Testis (tissue), 3 donors: ENCODE results near the gene AMOT. TPM values are rescaled to one million over a fixed set of nuclear protein-coding genes. Genes with fewer than 3 reads are reported as not detected.

ENCODE experiments used
- DNase-seq: peaks from one replicate; pipeline ENCODE4 v3.0.0-alpha.2; 2019
- H3K27ac ChIP-seq, 2 donors: fragments of 200-600 bp; sonication (generic); one replicate each; pipeline ENCODE4 v1.5.1; 2019
- H3K27me3 ChIP-seq: fragments of 200-600 bp; sonication (generic); one replicate; pipeline ENCODE4 v1.5.1; 2019
- H3K36me3 ChIP-seq: fragments of 200-600 bp; sonication (generic); one replicate; pipeline ENCODE4 v1.5.1; 2017; ENCODE audit warnings: low read depth; ENCODE audit errors: missing control alignments
- H3K4me1 ChIP-seq: fragments of 200-600 bp; sonication (generic); one replicate; pipeline ENCODE4 v1.5.1; 2019
- H3K4me3 ChIP-seq, 2 donors: fragments of 200-600 bp; sonication (generic); one replicate each; pipeline ENCODE4 v1.5.1; 2017 to 2019
- H3K9me3 ChIP-seq: fragments of 200-600 bp; sonication (generic); one replicate; pipeline ENCODE4 v1.5.1; 2017
- POLR2A ChIP-seq: fragments of 450-650 bp; IDR thresholded peaks from one replicate; pipeline ENCODE4 v1.6.1; 2017; ENCODE audit warnings: antibody characterized with exemption, mild to moderate bottlenecking, moderate library complexity
- WGBS, 2 donors: methylation state at CpG; one replicate each; pipeline ENCODE4 v1.1.5; 2018; 5-methylcytosine and 5-hydroxymethylcytosine counted together
- intact Hi-C: fragments of 100-400 bp; cut with DNase I; formaldehyde crosslinking; loops from one replicate; pipeline ENCODE4 v1.15.1; 2023; ENCODE audit warnings: low total_unique reads
- polyA plus RNA-seq: library from polyadenylated mRNA; stranded (reverse); fragments of 350-450 nt; fragmentation: Illumina TruSeq; extraction: RNeasy Lipid Tissue Mini Kit (QIAGEN cat#74804); gene quantifications from one replicate; pipeline ENCODE4 v1.2.3, GENCODE V29; 2014; ENCODE audit warnings: low read depth, low replicate concordance; ENCODE audit not compliant: insufficient read depth
- total RNA-seq, 2 donors: library from RNA; depleted of rRNA; stranded (reverse); fragments of >200 nt; gene quantifications; one replicate each; pipeline ENCODE4 v1.2.3, GENCODE V29; 2016
- TF ChIP-seq, protein P1 (sequence below), 3 experiments: fragments of 450-650 bp in 2 of 3; fragments of 200-600 bp in 1 of 3; sonication (generic) in 1 of 3; IDR thresholded peaks; one replicate each; pipeline ENCODE4 v1.5.1; 2016 to 2019; ENCODE audit warnings: antibody characterized with exemption in 3 of 3, mild to moderate bottlenecking in 2 of 3, moderate library complexity in 1 of 3

Gene AMOT
- total and polyA plus RNA-seq, 3 donors from 2014 or later = 11.7 to 22.5 (median 14.9) TPM

DNA sequence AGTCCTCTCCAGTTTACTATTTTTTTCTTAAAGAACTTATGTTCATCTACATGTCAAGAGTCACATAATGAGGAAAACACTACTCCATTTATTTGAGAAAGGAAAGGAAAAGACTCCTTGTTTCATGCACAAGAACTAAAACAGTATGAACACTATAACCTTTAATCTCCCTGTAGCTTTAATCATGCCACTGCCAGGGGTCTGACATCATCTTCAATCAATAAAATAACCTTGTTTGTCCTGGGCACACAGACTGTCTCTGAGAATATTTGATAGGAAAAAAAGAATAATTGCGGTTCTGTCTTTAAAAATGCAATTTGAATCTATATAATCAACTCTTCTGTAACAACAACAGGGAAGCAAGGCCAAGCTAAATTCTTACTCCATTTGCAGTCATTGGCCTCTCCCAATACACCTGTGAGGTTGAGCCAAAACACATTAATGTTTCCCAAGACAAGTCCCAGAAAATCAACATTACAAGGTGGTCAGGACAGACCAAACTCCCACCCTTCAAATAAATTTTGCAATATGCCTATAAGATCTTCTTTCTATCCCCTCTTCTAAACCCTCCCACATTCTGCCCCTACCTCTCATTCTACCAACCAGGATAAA is 13.2 kb downstream of the AMOT start:
- 59 to 86% methylated on average over 1 of the region's 1 CpG for WGBS, 2 donors

GRCh38 chrX:112826023-112826422 is 14.6 kb downstream of the AMOT start:
- intact Hi-C loops = no loop called here
- no peaks in the 10 kb centered on the region for H3K4me1 ChIP-seq
- no peak for DNase-seq
- H3K9me3 ChIP-seq = no peaks in the 10 kb centered on the region
- no peak for TF ChIP-seq POLR2A
- TF ChIP-seq, protein P1, sequence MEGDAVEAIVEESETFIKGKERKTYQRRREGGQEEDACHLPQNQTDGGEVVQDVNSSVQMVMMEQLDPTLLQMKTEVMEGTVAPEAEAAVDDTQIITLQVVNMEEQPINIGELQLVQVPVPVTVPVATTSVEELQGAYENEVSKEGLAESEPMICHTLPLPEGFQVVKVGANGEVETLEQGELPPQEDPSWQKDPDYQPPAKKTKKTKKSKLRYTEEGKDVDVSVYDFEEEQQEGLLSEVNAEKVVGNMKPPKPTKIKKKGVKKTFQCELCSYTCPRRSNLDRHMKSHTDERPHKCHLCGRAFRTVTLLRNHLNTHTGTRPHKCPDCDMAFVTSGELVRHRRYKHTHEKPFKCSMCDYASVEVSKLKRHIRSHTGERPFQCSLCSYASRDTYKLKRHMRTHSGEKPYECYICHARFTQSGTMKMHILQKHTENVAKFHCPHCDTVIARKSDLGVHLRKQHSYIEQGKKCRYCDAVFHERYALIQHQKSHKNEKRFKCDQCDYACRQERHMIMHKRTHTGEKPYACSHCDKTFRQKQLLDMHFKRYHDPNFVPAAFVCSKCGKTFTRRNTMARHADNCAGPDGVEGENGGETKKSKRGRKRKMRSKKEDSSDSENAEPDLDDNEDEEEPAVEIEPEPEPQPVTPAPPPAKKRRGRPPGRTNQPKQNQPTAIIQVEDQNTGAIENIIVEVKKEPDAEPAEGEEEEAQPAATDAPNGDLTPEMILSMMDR (IDR thresholded peaks at IDR 0.05) = no peak
- H3K36me3 ChIP-seq = no peaks in the 10 kb centered on the region
- H3K27me3 ChIP-seq = no peaks in the 10 kb centered on the region
- no peak overlapping the region for H3K4me3 ChIP-seq
- H3K27ac ChIP-seq = no peak overlapping the region

More for the DNA sequence above, 13.2 kb downstream of the AMOT start:
- intact Hi-C loops = no loop called here
- H3K4me3 ChIP-seq = no peak overlapping the region
- H3K36me3 ChIP-seq = no peaks in the 10 kb centered on the region
- no peaks in the 10 kb centered on the region for H3K27me3 ChIP-seq
- H3K27ac ChIP-seq = no peak overlapping the region
- no peak for DNase-seq
- H3K9me3 ChIP-seq = no peaks in the 10 kb centered on the region
- H3K4me1 ChIP-seq = no peaks in the 10 kb centered on the region
- TF ChIP-seq POLR2A = no peak
- TF ChIP-seq, protein P1 (IDR thresholded peaks at IDR 0.05) = no peak

- no peaks in the 10 kb centered on the region for H3K36me3 ChIP-seq
- WGBS, 2 donors = 89 to 96% methylated on average over 6 to 7 of the region's 7 CpGs
- no peak for TF ChIP-seq POLR2A
- TF ChIP-seq, protein P1 (IDR thresholded peaks at IDR 0.05) = no peak
- intact Hi-C loops = no loop called here
- H3K4me1 ChIP-seq = no peaks in the 10 kb centered on the region
- no peak overlapping the region for H3K27ac ChIP-seq
- no peak overlapping the region for H3K4me3 ChIP-seq
- DNase-seq = no peak
- H3K27me3 ChIP-seq = no peaks in the 10 kb centered on the region
- no peaks in the 10 kb centered on the region for H3K9me3 ChIP-seq
Measured at GRCh38 chrX:112822892-112823291, 17.7 kb downstream of the AMOT start.

- 36 to 72% methylated on average over 2 to 3 of the region's 3 CpGs for whole genome bisulfite sequencing, 2 donors
- intact Hi-C loops = no loop called here
- DNase-seq = no peak
Measured at GRCh38 chrX:112820364-112821268, 20.0 kb downstream of the AMOT start.

More at GRCh38 chrX:112820364-112821268, 20.0 kb downstream of the AMOT start:
- Histone ChIP-seq H3K27ac (no peak overlapping the region), H3K36me3 (no peaks in the 10 kb centered on the region), H3K27me3 (no peaks in the 10 kb centered on the region), H3K4me3 (no peak overlapping the region), H3K4me1 (no peaks in the 10 kb centered on the region), H3K9me3 (no peaks in the 10 kb centered on the region)
- no peak for TF ChIP-seq POLR2A
- TF ChIP-seq, protein P1 (IDR thresholded peaks at IDR 0.05) = no peak
